Stimulated activated CD4-positive, alpha-beta T cell treated with anti-CD3 and anti-CD28 coated beads, Interleukin-4, amount 100 ng/mL, for 24 hours (primary cell): ENCODE data around the gene NKX2-8.
"Not testable (repeated sequence)": the region's sequence is repeated elsewhere in the genome, so short reads cannot be mapped to it uniquely, and the experiment has no call there.

Experiments used
- DNase-seq: peaks from one replicate; pipeline ENCODE4 v3.0.0-alpha.2; 2020

The NKX2-8 gene

DNA sequence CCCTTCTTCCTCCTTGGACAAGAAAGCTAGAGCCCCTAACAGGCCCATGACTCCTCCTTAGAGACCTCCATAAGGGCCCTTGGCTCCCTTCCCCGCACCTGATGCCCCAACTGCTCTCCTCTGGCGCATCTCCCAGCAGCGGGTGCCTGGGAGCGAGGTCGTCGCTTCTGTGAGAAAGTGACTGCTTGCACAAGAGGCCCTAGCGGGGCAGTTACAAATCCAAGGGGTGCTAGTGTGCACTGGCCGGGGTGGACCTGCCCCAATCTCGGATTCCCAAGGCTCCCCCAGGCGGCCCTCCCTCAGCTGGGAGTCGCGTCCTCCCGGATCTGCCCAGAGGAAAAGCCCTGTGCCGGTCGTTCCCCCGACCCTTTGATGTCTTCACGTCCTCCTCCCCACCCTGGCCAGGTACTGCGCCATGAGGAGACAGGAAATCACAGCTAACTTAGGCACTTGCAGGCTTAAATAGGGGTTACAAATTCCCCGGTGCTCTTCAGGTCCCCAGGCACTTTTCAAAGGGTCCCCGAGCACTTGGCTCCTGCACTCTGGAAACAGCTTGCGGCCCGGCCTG lies 2.8 kb downstream of the NKX2-8 start:
- DNase-seq = no peak

DNA sequence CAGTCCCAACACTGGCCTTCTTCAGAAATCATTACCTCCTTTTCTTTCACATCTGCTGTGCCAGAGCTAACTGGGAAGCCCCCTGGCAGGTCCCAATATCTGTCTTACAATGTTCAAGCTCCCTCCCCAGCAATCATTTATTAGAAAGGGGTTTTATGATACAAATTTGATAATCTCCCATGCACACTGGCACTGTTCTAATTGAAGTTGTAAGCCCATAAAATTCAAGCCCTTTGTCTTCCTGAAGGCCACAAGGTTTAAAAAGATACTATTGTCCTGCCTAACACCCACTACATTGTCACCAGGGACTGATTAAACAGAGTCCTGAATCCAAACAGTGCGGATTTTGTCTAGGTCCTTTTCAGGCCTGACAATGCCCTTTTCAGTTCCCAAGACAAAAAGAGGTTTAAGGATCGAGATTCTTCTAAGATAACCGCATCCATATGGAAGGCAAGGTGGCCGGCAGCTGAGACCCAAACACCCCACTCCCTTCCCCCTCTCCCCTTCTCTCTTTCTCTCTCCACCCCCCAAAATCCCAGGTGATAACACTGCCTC lies 3.3 kb downstream of the NKX2-8 start:
- no peak for DNase-seq

DNA sequence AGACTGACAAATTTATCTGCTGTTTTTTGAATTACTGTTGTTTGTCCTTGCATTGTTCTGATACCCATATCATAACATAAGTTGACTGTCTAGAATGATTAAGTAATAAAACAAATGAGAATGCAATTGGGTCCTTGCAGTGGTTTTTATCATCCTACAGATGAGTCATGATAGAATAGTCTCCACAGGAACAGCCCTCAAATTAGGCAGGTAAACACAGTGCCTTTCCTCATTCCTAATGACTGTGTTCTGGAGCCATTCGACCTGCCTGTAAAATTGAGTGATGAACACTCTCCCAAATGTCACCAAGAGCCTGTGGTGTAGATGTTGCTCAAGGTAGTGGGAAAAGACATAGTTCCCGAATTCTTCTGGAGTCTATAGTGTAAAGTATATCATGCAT lies 12.3 kb downstream of the NKX2-8 start:
- DNase-seq = no peak

GRCh38 chr14:36556811-36557433 lies 25.5 kb downstream of the NKX2-8 start:
- DNase-seq = peak; percentile 32

DNA sequence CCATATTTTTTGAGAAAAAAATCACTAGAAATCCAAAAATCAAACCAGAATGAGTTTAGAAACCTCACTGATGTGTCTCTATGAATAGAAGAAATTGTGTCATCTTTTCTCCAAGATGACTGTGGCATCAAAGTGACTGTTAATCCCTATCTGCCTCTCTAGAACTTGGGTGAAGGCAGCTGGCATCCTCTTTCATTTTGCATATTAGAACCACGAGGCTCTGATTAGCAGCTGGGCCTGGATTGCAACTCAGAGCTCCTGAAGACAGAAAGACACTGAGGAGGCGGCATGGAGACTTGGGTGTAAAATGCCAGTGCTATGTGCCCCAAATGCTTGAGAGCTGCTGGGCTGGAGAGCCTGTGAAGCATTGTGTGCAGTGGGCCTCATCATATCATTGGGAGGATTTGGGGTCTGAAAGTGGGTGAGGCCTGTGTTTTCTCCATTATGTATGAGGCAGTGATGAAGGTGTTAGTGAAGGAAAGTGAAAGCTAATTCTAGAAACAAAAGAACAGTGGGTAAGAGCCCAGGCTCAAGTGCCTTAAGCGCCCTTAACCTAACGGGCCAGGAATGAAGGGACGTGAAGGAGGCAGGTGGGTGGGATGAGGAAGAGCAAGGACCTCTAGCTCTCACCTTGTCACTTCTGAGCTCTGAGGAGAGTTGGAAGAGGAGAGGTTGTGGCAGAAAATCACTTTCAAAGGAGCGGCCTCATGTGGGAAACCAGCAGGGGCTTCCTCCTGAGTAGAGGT lies 26.2 kb downstream of the NKX2-8 start:
- DNase-seq = no peak

GRCh38 chr14:36553656-36554260 lies 28.7 kb downstream of the NKX2-8 start:
- no peak for DNase-seq

DNA sequence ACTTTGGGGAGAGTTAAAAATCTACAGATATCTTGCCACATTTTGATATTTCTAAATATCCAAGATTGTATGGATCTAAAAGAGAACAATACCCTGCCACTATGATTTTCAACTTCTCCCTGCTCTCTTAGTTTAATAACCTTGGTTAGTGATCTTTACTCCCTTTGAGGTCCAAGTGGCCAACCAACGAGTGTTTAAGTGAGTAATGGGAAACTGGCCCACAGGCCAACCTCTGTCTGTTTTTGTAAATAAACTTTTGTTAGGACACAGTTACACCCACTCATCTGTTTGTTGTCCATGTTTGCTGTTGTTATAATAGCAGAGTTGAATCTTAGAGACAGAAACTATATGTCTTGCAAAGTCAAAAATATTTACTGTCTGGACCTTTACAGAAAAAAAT lies 31.5 kb downstream of the NKX2-8 start:
- DNase-seq = no peak

- not testable (repeated sequence) for DNase-seq
These were observed 38.1 kb downstream of the NKX2-8 start for GRCh38 chr14:36544280-36544679.

- no peak for DNase-seq
These were observed 44.4 kb downstream of the NKX2-8 start for GRCh38 chr14:36538051-36538450.
